Inferior parietal cortex (tissue), 1 donor: ENCODE results near the gene GLRA1.
"Not testable (repeated sequence)": the region's sequence is repeated elsewhere in the genome, so short reads cannot be mapped to it uniquely, and the experiment has no call there.

Source experiments
- DNase-seq: peaks from one replicate; pipeline ENCODE4 v3.0.0-alpha.2; 2016; ENCODE audit errors: extremely low spot score

GLRA1 gene

GRCh38 chr5:151820271-151820670 lies 104.4 kb downstream of the GLRA1 start:
- no peak for DNase-seq

GRCh38 chr5:151819830-151820229 lies 104.8 kb downstream of the GLRA1 start:
- no peak for DNase-seq

GRCh38 chr5:151815051-151815450 lies 109.6 kb downstream of the GLRA1 start:
- DNase-seq: no peak

GRCh38 chr5:151812757-151813309 lies 111.8 kb downstream of the GLRA1 start:
- no peak for DNase-seq

- DNase-seq: no peak
Observed at GRCh38 chr5:151811593-151812321, 112.9 kb downstream of the GLRA1 start.

GRCh38 chr5:151810897-151811296 lies 113.8 kb downstream of the GLRA1 start:
- DNase-seq: no peak

- no peak for DNase-seq
Observed at GRCh38 chr5:151810449-151810848, 114.2 kb downstream of the GLRA1 start.

GRCh38 chr5:151808451-151809169 lies 116.0 kb downstream of the GLRA1 start:
- no peak for DNase-seq

GRCh38 chr5:151805414-151806223 lies 119.0 kb downstream of the GLRA1 start:
- no peak for DNase-seq

- DNase-seq: no peak
Observed at GRCh38 chr5:151800532-151800931, 124.1 kb downstream of the GLRA1 start.

GRCh38 chr5:151799407-151799806 lies 125.2 kb downstream of the GLRA1 start:
- no peak for DNase-seq

GRCh38 chr5:151798674-151799073 lies 126.0 kb downstream of the GLRA1 start:
- no peak for DNase-seq

- no peak for DNase-seq
Observed at GRCh38 chr5:151795426-151795825, 129.2 kb downstream of the GLRA1 start.

GRCh38 chr5:151793358-151793757 lies 131.3 kb downstream of the GLRA1 start:
- DNase-seq: no peak

- no peak for DNase-seq
Observed at GRCh38 chr5:151787817-151788216, 136.8 kb downstream of the GLRA1 start.

GRCh38 chr5:151786468-151786867 lies 138.2 kb downstream of the GLRA1 start:
- no peak for DNase-seq

- no peak for DNase-seq
Observed at GRCh38 chr5:151784141-151784540, 140.5 kb downstream of the GLRA1 start.

- not testable (repeated sequence) for DNase-seq
Observed at GRCh38 chr5:151783664-151784063, 141.0 kb downstream of the GLRA1 start.

- no peak for DNase-seq
Observed at GRCh38 chr5:151781201-151781600, 143.4 kb downstream of the GLRA1 start.

- DNase-seq: no peak
Observed at GRCh38 chr5:151780348-151780747, 144.3 kb downstream of the GLRA1 start.

GRCh38 chr5:151779531-151780125 lies 145.0 kb downstream of the GLRA1 start:
- no peak for DNase-seq
